ENCODE measurements around the gene C16orf74. TPM values are rescaled to one million over a fixed set of nuclear protein-coding genes. Genes with fewer than 3 reads are reported as not detected.

C16orf74 gene
- total and polyA plus RNA-seq, 2 of the 13 experiments (the other 11 are each of a cell fraction or from before 2014, with no cell fraction given), result 0.13 to 0.29 TPM

- no peak for TF ChIP-seq LCORL (IDR thresholded peaks at IDR 0.05)
- TF ChIP-seq LCORL (CRISPR knock-in tag; IDR thresholded peaks at IDR 0.05), result no peak
- TF ChIP-seq MLLT10 (CRISPR knock-in tag; IDR thresholded peaks at IDR 0.05), result no peak
- TF ChIP-seq JUN (CRISPR knock-in tag; IDR thresholded peaks at IDR 0.05), result no peak
- TF ChIP-seq ZNF569 (CRISPR knock-in tag; IDR thresholded peaks at IDR 0.05; ENCODE audit: borderline replicate concordance), result no peak
- no peak for TF ChIP-seq ZNF136 (CRISPR knock-in tag; IDR thresholded peaks at IDR 0.05; ENCODE audit: low read depth)
- TF ChIP-seq SYNCRIP (IDR thresholded peaks at IDR 0.05; ENCODE audit: insufficient read depth, low read depth, low read length), result no peak
- TF ChIP-seq FOXP1 (IDR thresholded peaks at IDR 0.05), result no peak
- no peak for TF ChIP-seq FOXP1 (CRISPR knock-in tag; IDR thresholded peaks at IDR 0.05)
- TF ChIP-seq ZNF749 (CRISPR knock-in tag; IDR thresholded peaks at IDR 0.05; ENCODE audit: borderline replicate concordance), result no peak
- no peak for TF ChIP-seq MAX (IDR thresholded peaks at IDR 0.05)
- no peak for TF ChIP-seq ZNF800 (CRISPR knock-in tag; IDR thresholded peaks at IDR 0.05)
- no peak for TF ChIP-seq ISX (CRISPR knock-in tag; conservative IDR thresholded peaks at IDR 0.05)
- TF ChIP-seq MED8 (CRISPR knock-in tag; IDR thresholded peaks at IDR 0.05; ENCODE audit: insufficient replicate concordance), result no peak
- no peak for TF ChIP-seq ELF4 (CRISPR knock-in tag; IDR thresholded peaks at IDR 0.05; ENCODE audit: borderline replicate concordance)
- TF ChIP-seq GFI1 (CRISPR knock-in tag; IDR thresholded peaks at IDR 0.05; ENCODE audit: borderline replicate concordance), result no peak
- no peak for TF ChIP-seq AFF4 (CRISPR knock-in tag; IDR thresholded peaks at IDR 0.05)
- no peak for TF ChIP-seq ZNF616 (CRISPR knock-in tag; IDR thresholded peaks at IDR 0.05; ENCODE audit: low read depth)
- TF ChIP-seq RBM22 (optimal IDR thresholded peaks at IDR 0.05; ENCODE audit: low read length), result peak; percentile 57
- TF ChIP-seq ATF2 (CRISPR knock-in tag; IDR thresholded peaks at IDR 0.05), result no peak
- TF ChIP-seq ZFYVE20 (CRISPR knock-in tag; IDR thresholded peaks at IDR 0.05; ENCODE audit: borderline replicate concordance, low read depth), result no peak
- no peak for TF ChIP-seq EZH2 (conservative IDR thresholded peaks at IDR 0.05; ENCODE audit: low read depth, low read length)
- no peak for TF ChIP-seq ZNF747 (CRISPR knock-in tag; IDR thresholded peaks at IDR 0.05; ENCODE audit: borderline replicate concordance)
- peak; percentile 69 for TF ChIP-seq AGO2 (optimal IDR thresholded peaks at IDR 0.05; ENCODE audit: low read depth, low read length)
Observed at GRCh38 chr16:85658504-85659326, 92.2 kb downstream of the C16orf74 start (continued).
